ENCODE data around the gene LCE3D. TPM values are rescaled to one million over a fixed set of nuclear protein-coding genes. Genes with fewer than 3 reads are reported as not detected.

The LCE3D gene
- total RNA-seq, 6 experiments from 2014 or later, result not detected

DNA sequence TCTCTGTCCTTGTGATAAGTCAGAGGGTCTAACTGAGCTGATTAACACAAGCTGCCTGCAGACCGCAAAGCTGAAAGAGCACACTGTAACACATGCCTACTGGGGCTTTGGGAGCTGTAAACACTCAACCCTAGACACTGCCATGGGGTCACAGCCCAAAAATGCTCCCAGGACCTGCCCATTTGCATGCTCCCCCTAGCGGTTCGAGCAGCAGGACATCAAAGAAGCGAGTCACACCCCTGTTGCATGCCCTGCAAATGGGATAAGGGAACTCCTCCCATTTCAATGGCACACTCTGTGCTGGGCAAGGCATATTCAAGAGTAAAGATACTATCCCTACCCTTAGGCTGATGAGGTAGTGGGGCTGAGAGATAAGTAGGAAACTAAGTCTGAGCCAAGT is 36.5 kb downstream of the LCE3D start:
- no peak overlapping the region for H3K4me3 Mint-ChIP-seq
- H3K4me1 Mint-ChIP-seq (ENCODE audit: low read depth), result no peaks in the 10 kb centered on the region
- H3K9me3 Mint-ChIP-seq, result peaks cover 9% of the 10 kb centered on the region; the same call in 1 of the 2 replicates
- no peak for DNase-seq
- TF ChIP-seq, protein P1, sequence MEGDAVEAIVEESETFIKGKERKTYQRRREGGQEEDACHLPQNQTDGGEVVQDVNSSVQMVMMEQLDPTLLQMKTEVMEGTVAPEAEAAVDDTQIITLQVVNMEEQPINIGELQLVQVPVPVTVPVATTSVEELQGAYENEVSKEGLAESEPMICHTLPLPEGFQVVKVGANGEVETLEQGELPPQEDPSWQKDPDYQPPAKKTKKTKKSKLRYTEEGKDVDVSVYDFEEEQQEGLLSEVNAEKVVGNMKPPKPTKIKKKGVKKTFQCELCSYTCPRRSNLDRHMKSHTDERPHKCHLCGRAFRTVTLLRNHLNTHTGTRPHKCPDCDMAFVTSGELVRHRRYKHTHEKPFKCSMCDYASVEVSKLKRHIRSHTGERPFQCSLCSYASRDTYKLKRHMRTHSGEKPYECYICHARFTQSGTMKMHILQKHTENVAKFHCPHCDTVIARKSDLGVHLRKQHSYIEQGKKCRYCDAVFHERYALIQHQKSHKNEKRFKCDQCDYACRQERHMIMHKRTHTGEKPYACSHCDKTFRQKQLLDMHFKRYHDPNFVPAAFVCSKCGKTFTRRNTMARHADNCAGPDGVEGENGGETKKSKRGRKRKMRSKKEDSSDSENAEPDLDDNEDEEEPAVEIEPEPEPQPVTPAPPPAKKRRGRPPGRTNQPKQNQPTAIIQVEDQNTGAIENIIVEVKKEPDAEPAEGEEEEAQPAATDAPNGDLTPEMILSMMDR (IDR thresholded peaks at IDR 0.05), result peak; percentile 18; the same call in 1 of the 2 replicates
- H3K36me3 Mint-ChIP-seq (ENCODE audit: low read depth), result no peaks in the 10 kb centered on the region
- peaks cover 5% of the 10 kb centered on the region; the same call in 1 of the 2 replicates for H3K27me3 Mint-ChIP-seq (ENCODE audit: insufficient read depth)
- no peak overlapping the region for H3K27ac Mint-ChIP-seq

DNA sequence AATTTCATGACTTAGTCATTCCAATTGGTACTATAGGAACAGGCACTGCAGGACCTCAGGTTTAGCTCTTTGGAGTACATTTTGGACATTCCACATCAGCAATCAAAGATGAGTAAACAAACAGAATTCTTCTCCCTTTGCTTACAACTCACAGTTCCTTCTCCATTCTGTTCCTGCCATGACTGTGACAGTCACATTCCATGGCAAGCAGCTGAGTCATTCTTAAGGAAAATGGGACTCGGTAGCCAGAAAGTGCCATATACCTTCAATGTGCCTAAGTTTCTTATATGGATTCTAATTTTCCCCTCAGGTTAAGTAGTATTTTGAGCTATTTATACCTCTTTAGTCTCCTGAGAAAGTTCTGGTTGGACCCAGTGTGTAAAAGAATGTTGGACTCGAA is 40.4 kb downstream of the LCE3D start:
- Mint-ChIP-seq H3K4me1 (ENCODE audit: low read depth) (no peaks in the 10 kb centered on the region), H3K27ac (no peak overlapping the region), H3K9me3 (peaks cover 14% of the 10 kb centered on the region; the same call in 1 of the 2 replicates), H3K36me3 (ENCODE audit: low read depth) (no peaks in the 10 kb centered on the region), H3K27me3 (ENCODE audit: insufficient read depth) (peaks cover 8% of the 10 kb centered on the region; the same call in 1 of the 2 replicates), H3K4me3 (no peak overlapping the region)
- no peak for DNase-seq
- TF ChIP-seq, protein P1 (IDR thresholded peaks at IDR 0.05), result no peak

- Mint-ChIP-seq H3K27me3 (ENCODE audit: insufficient read depth) (peaks cover 6% of the 10 kb centered on the region; the same call in 1 of the 2 replicates), H3K4me1 (ENCODE audit: low read depth) (no peaks in the 10 kb centered on the region), H3K9me3 (peaks cover 14% of the 10 kb centered on the region; the same call in 1 of the 2 replicates), H3K36me3 (ENCODE audit: low read depth) (no peaks in the 10 kb centered on the region), H3K4me3 (no peak overlapping the region), H3K27ac (no peak overlapping the region)
- no peak for DNase-seq
- TF ChIP-seq, protein P1 (IDR thresholded peaks at IDR 0.05), result no peak
These were observed 42.8 kb downstream of the LCE3D start for GRCh38 chr1:152537496-152537895.

DNA sequence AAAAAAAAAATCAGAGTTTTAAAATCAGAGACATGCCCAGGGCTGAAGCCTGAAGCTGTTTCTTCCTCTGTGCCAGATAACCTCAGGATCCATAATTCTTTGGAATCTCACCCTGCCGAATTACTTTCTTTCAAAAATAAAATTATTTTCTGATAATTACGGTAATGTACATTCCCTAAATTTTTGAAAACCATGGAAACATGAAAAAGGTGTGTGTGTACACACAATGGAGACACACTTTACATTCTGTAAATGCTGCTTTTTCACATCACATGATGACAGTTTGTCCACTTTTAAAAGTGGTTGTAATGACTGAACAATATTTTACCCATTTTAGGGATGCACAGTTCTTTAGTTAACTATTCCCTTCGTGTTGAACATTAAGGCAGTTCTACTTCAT is 44.5 kb downstream of the LCE3D start:
- DNase-seq, result no peak
- TF ChIP-seq, protein P1 (IDR thresholded peaks at IDR 0.05), result no peak
- Mint-ChIP-seq H3K27ac (no peak overlapping the region), H3K27me3 (ENCODE audit: insufficient read depth) (peaks cover 6% of the 10 kb centered on the region; the same call in 1 of the 2 replicates), H3K36me3 (ENCODE audit: low read depth) (no peaks in the 10 kb centered on the region), H3K9me3 (peaks cover 5% of the 10 kb centered on the region; the same call in 1 of the 2 replicates), H3K4me3 (no peak overlapping the region), H3K4me1 (ENCODE audit: low read depth) (no peaks in the 10 kb centered on the region)

DNA sequence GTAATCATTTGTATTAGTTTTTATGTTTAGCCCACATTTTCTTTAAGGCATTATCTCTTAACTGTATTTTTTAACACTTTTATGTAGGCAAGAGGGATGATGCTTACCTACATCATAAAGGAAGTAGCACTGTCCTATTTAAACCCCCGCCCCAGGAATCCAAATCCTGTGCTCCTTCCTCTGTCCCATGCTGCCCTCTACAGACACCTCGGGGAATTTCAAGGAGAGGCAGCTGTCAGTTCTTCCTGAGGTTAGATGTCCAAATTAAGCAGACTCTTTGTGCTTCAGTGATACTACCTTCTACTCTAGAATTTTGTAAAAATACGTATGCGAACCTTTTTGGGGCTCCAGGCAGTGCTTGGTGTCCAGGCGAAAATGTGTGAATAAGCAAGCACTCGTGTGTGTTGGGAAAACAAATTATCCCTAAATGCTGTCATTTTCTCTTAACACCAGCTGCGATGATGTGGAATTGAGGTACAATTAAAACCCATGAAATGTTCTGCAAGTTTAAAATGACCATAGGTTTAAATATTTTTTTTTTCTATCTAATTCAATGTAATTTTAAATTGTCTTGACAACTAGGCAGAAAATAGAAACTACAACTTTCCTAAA is 46.9 kb downstream of the LCE3D start:
- H3K4me3 Mint-ChIP-seq, result no peak overlapping the region
- peaks cover 8% of the 10 kb centered on the region; the same call in 1 of the 2 replicates for H3K27me3 Mint-ChIP-seq (ENCODE audit: insufficient read depth)
- no peak overlapping the region for H3K27ac Mint-ChIP-seq
- no peaks in the 10 kb centered on the region for H3K4me1 Mint-ChIP-seq (ENCODE audit: low read depth)
- peak; percentile 31 for DNase-seq
- TF ChIP-seq, protein P1 (IDR thresholded peaks at IDR 0.05), result peak; percentile 77
- H3K9me3 Mint-ChIP-seq, result 0 out of 2 replicates have a peak, but pooled peaks cover 5% of the 10 kb centered on the region
- H3K36me3 Mint-ChIP-seq (ENCODE audit: low read depth), result no peaks in the 10 kb centered on the region

Other genes starting within 250 kb of the LCE3D start
- not detected for gene FLG2, start 220.5 kb downstream of the LCE3D start, total RNA-seq (2021; fragmentation: NEBNext Ultra II Directional; extraction: Animal tissue kit (Norgen Biotek cat#: 25700))
- not detected for gene CRNN, start 166.3 kb downstream of the LCE3D start, total RNA-seq (2021; fragmentation: NEBNext Ultra II Directional; extraction: Animal tissue kit (Norgen Biotek cat#: 25700))
- gene LCE5A, start 69.7 kb downstream of the LCE3D start, total RNA-seq (2021; fragmentation: NEBNext Ultra II Directional; extraction: Animal tissue kit (Norgen Biotek cat#: 25700)), result not detected
- not detected for gene CRCT1, start 66.0 kb downstream of the LCE3D start, total RNA-seq (2021; fragmentation: NEBNext Ultra II Directional; extraction: Animal tissue kit (Norgen Biotek cat#: 25700))
- not detected for gene LCE3E, start 13.7 kb downstream of the LCE3D start, total RNA-seq (2021; fragmentation: NEBNext Ultra II Directional; extraction: Animal tissue kit (Norgen Biotek cat#: 25700))
- not detected for gene LCE3C, start 19.7 kb upstream of the LCE3D start, total RNA-seq (2021; fragmentation: NEBNext Ultra II Directional; extraction: Animal tissue kit (Norgen Biotek cat#: 25700))
- gene LCE3B, start 33.3 kb upstream of the LCE3D start, total RNA-seq (2021; fragmentation: NEBNext Ultra II Directional; extraction: Animal tissue kit (Norgen Biotek cat#: 25700)), result not detected
- gene LCE3A, start 42.6 kb upstream of the LCE3D start, total RNA-seq (2021; fragmentation: NEBNext Ultra II Directional; extraction: Animal tissue kit (Norgen Biotek cat#: 25700)), result not detected
- gene LCE2D, start 82.9 kb upstream of the LCE3D start, total RNA-seq (2021; fragmentation: NEBNext Ultra II Directional; extraction: Animal tissue kit (Norgen Biotek cat#: 25700)), result not detected
- not detected for gene LCE2C, start 94.8 kb upstream of the LCE3D start, total RNA-seq (2021; fragmentation: NEBNext Ultra II Directional; extraction: Animal tissue kit (Norgen Biotek cat#: 25700))
- not detected for gene LCE2B, start 105.6 kb upstream of the LCE3D start, total RNA-seq (2021; fragmentation: NEBNext Ultra II Directional; extraction: Animal tissue kit (Norgen Biotek cat#: 25700))
- gene LCE2A, start 117.8 kb upstream of the LCE3D start, total RNA-seq (2021; fragmentation: NEBNext Ultra II Directional; extraction: Animal tissue kit (Norgen Biotek cat#: 25700)), result 10 to 100 TPM in 2 of 6 experiments, 1 to 10 TPM in 4; 2.1 to 21.0 (median 3.2) TPM
- under 1 TPM in 1 of 6 experiments, not detected in 5; 0.31 TPM for gene LCE4A, start 127.6 kb upstream of the LCE3D start, total RNA-seq (2021; fragmentation: NEBNext Ultra II Directional; extraction: Animal tissue kit (Norgen Biotek cat#: 25700))
- gene KPRP, start 177.5 kb upstream of the LCE3D start, total RNA-seq (2021; fragmentation: NEBNext Ultra II Directional; extraction: Animal tissue kit (Norgen Biotek cat#: 25700)), result not detected
- gene LCE1F, start 194.6 kb upstream of the LCE3D start, total RNA-seq (2021; fragmentation: NEBNext Ultra II Directional; extraction: Animal tissue kit (Norgen Biotek cat#: 25700)), result not detected
- not detected for gene LCE1E, start 205.7 kb upstream of the LCE3D start, total RNA-seq (2021; fragmentation: NEBNext Ultra II Directional; extraction: Animal tissue kit (Norgen Biotek cat#: 25700))
- gene LCE1D, start 216.2 kb upstream of the LCE3D start, total RNA-seq (2021; fragmentation: NEBNext Ultra II Directional; extraction: Animal tissue kit (Norgen Biotek cat#: 25700)), result not detected
- not detected for gene LCE1C, start 226.1 kb upstream of the LCE3D start, total RNA-seq (2021; fragmentation: NEBNext Ultra II Directional; extraction: Animal tissue kit (Norgen Biotek cat#: 25700))
- not detected for gene LCE1B, start 231.5 kb upstream of the LCE3D start, total RNA-seq (2021; fragmentation: NEBNext Ultra II Directional; extraction: Animal tissue kit (Norgen Biotek cat#: 25700))
- not detected for gene LCE1A, start 247.0 kb upstream of the LCE3D start, total RNA-seq (2021; fragmentation: NEBNext Ultra II Directional; extraction: Animal tissue kit (Norgen Biotek cat#: 25700))

Data from HFFc6 (cell line).